Gastroesophageal sphincter (tissue), 3 donors: ENCODE data around the gene GEMIN5.

ENCODE experiments used
- POLR2A ChIP-seq, 2 donors: fragments of 450-650 bp; IDR thresholded peaks; one replicate each; pipeline ENCODE4 v1.6.1; 2017; ENCODE audit warnings: antibody characterized with exemption in 2 of 2, mild to moderate bottlenecking in 2 of 2, moderate library complexity in 1 of 2
- POLR2AphosphoS5 ChIP-seq: sonication (generic); formaldehyde crosslinking; IDR thresholded peaks from one replicate; pipeline ENCODE4 v1.6.1; 2017; ENCODE audit warnings: antibody characterized with exemption
- TF ChIP-seq, protein P1 (sequence below), 4 experiments: fragments of 200-600 bp in 2 of 4; fragments of 450-650 bp in 2 of 4; sonication (generic) in 1 of 4; IDR thresholded peaks; one replicate each; pipeline ENCODE4 v1.5.1; 2017 to 2019; ENCODE audit warnings: antibody characterized with exemption in 4 of 4, mild to moderate bottlenecking in 2 of 4, moderate library complexity in 2 of 4

DNA sequence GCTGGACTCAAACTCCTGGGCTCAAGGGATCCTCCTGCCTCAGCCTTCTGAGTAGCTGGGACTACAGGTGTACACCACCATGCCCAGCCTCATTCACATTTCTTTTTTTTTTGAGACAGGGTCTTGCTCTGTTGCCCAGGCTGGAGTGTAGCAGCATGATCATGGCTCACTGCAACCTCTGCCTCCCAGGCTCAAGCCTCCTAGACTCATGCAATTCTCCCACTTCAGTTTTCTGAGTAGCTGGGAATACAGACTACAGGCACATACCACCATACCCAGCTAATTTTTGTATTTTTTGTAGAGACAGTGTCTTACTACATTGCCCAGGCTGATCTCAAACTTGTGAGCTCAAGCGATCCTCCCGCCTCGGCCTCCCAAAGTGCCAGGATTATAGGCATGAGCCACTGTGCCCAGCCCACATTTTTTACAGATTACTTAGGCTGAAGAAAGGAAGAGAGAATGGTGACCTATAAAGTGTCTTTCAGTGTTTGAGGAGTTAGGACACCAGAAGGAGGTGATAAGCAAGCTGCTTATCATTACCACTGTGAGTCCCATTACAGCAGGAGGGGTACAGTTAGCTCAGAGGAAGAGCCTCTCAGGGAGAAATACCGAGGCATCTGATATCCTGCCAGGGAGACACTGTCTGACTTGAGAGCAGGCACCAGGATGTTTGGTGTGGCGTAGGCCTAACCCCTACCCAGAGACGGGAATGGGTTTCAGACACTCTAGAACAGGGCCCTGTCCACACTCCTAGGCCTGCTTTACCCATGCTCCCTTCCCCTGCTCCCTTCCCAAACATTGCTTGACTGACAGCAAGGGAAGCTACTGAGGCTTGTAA, 97.4 kb downstream of the GEMIN5 start:
- no peak for TF ChIP-seq POLR2A (IDR thresholded peaks at IDR 0.05)
- TF ChIP-seq, protein P1, sequence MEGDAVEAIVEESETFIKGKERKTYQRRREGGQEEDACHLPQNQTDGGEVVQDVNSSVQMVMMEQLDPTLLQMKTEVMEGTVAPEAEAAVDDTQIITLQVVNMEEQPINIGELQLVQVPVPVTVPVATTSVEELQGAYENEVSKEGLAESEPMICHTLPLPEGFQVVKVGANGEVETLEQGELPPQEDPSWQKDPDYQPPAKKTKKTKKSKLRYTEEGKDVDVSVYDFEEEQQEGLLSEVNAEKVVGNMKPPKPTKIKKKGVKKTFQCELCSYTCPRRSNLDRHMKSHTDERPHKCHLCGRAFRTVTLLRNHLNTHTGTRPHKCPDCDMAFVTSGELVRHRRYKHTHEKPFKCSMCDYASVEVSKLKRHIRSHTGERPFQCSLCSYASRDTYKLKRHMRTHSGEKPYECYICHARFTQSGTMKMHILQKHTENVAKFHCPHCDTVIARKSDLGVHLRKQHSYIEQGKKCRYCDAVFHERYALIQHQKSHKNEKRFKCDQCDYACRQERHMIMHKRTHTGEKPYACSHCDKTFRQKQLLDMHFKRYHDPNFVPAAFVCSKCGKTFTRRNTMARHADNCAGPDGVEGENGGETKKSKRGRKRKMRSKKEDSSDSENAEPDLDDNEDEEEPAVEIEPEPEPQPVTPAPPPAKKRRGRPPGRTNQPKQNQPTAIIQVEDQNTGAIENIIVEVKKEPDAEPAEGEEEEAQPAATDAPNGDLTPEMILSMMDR (IDR thresholded peaks at IDR 0.05) = no peak
- TF ChIP-seq POLR2AphosphoS5 = no peak
